Fibroblast of gingiva (primary cell): ENCODE data around the gene SYTL5.

Experiments used
- DNase-seq: peaks from one replicate; pipeline ENCODE4 v3.0.0-alpha.2; 2011; ENCODE audit warnings: low read depth

SYTL5 gene

GRCh38 chrX:38089173-38089982, 83.0 kb downstream of the SYTL5 start:
- no peak for DNase-seq

DNA sequence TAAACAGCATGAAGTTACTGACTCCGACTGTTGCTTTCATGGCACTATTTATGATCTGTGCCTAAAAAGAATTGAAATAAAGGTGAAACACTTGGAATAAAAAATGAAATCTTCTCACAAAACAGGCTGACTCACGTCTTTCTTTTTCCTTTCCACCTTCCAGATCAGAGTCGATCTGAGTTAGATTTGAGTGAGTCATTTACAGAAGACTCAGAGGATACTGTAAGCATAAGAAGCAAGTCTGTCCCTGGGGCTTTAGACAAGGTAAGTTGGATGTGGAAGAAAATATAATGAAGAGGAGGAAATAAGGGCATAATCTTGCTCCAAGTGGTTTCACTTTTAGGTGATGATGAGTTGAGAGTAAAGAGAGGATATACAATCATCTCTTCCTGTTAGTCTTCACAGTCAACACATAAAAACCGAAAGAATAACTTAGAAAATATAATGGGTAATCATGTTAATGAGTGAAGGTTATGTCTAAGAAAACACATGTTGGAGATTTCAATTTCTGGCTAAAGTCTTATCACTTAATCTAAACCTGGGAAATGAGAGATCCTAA, 89.7 kb downstream of the SYTL5 start:
- no peak for DNase-seq

- no peak for DNase-seq
Measured at GRCh38 chrX:38099688-38100087, 93.3 kb downstream of the SYTL5 start.

GRCh38 chrX:38102240-38102639, 95.9 kb downstream of the SYTL5 start:
- no peak for DNase-seq

- DNase-seq, result no peak
Measured at GRCh38 chrX:38102875-38103274, 96.5 kb downstream of the SYTL5 start.

DNA sequence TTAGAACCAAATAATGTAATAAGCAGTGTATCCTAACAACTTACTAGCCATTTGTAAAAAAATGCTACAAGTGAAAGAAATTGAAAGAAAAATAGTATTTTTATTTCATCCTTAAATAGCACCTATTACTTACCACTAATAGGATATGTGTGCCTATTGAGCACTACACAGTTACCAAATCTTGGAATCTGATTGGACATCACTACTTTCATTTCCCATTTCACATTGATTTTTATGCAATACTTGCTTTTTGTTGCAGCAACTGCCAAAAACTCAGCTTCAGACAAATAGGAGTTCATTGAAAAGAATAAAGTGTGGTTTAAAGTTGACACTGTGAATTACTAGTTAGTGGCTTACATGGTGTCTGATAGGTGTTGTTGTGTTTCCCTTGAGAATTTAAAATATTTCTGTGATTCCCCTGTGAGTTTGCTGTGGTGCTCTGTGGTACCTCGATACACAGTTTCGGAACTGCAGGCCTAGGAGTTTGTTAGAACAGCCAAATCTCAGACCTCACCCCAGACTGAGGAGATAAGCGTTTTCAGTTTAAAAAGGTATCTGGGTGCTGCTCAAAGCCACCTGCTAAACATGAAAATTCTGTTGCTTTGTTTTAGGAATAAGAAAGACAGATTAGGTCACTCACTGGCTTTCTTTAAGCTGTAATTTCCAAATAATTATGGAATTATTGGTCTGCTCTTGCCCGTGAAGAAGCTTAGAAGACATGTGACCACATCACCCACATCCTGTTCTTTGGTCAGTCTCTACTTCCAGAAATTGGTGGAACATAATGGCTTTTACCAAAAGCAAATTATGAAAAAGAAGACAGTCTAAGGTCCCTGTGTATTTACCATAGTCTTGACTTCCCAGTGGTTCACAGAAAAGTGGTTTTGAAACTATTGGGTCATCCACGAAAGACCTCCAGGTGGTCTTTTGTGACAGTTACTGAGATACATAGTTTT, 97.8 kb downstream of the SYTL5 start:
- DNase-seq, result no peak

GRCh38 chrX:38105216-38105725, 98.9 kb downstream of the SYTL5 start:
- DNase-seq, result no peak

DNA sequence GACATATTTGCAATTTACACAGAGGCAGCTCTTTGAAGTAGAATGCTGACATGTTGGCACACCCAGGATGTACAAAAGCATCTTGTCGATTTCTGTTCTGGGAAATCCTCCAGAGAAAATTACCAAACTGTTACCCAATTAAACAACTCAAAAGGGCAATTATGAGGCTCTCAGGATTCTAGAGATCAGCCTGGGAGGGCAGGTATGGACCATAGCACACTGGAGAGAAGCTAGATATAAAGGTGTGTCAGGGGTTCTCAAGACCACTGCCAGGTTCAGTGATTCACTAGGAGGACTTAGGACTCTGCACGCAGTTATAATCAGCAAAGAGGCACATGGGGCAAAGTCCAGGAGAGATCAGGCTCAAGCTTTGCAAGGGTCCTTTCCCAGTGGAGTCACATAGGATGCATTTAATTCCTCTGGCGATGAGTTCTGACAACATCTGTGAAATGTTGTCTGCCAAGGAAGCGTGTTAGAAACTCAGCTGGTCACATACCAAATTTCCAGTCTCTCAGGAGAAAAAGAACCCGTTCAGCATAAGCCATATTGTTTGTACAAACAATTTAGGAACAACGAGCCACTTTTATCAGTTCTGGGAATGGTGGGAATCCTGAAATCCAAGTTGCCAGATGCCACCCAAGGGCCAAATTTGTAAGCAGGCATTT, 100.8 kb downstream of the SYTL5 start:
- DNase-seq, result peak; percentile 11

DNA sequence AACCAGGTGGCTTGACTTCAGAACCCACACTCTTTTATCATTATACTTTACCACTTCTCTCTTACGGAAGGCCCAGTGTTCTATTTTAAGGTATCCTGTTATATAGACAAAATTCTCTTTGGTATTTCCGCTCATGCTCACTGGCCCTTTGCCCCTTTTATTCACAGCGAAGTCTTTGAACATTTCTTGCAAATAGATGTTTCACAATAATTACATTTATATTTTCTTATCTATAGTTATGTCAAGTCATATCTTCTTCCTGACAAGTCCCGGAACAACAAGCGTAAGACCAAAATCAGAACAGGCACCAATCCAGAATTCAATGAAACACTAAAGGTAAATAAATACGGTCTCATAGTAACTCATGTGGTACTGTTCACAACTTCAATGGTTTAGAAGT, 102.0 kb downstream of the SYTL5 start:
- no peak for DNase-seq

DNA sequence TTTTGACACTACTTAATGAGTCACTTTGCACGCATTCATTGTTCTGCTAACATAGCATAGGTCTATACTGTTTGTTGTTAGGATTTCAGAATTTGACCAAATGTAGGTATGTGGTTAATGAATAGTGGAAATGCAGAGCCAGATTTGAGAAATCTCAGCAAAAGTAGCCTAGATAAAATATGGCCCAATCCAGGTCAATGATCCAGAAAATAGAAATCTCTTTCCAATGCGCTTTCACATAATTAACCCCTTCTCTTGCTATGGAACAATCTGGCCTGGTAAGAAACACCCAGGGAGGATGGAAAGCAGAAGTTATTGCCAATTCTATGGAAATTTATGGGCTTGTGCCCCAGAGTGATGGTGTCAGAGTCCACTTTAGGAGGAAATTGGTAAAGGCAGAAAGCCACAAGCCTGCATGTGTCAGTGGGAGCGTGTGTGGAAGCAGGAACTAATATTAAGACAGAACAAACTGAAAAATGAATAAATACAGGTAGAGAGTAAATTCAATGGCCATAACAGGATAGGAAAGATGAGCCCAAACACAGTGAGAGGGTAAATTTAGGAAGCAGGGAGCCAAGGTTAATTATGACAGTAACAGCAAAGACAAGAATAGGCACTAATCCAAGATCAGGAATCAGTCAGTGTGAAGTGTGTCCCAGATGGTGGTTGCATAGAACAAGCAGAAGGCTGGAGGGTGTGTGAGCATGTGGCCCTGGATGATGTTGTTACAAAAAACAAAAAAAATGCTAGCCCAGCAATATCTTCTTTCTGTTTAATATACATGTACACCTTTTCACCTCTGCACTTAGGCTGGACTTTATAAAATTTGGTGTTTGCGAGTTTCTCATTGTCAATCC, 102.9 kb downstream of the SYTL5 start:
- DNase-seq, result no peak

DNA sequence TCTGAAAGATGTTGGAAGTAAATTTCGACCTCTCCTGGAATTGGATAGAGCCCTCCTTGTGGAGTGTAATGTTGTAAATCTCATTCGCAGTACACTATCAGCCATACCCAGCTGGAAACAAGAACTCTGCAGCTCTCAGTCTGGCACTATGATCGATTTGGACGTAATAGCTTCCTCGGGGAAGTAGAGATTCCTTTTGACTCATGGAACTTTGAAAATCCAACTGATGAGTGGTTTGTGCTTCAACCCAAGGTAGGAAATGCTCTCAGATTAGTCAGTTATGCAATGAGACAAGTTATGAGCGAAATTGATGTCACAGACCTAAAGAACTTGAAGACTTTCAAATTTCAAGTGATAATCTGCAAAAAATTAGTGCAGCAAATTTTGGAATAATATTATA, 103.9 kb downstream of the SYTL5 start:
- DNase-seq, result no peak

DNA sequence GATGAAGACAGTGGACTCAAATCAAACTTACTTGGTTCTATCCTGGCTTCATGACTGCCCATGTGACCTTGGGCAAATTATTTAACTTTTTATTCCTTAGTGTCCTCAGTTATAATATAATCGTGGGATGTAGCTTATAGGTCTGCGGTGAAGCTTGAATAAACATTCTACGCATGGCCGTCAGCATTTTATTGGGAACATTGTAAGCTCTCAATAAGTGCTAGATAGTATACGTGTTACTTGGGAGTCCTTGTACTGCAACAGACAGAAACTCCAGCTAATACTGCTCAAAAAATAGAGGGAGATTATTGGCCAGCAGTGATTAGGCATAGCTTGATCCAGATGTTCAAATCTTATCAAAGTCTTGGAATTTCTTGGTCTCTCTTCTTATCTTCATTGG, 104.8 kb downstream of the SYTL5 start:
- DNase-seq, result no peak

GRCh38 chrX:38112566-38112965, 106.2 kb downstream of the SYTL5 start:
- no peak for DNase-seq

- no peak for DNase-seq
Measured at GRCh38 chrX:38116706-38117105, 110.4 kb downstream of the SYTL5 start.

GRCh38 chrX:38117485-38117884, 111.1 kb downstream of the SYTL5 start:
- no peak for DNase-seq

DNA sequence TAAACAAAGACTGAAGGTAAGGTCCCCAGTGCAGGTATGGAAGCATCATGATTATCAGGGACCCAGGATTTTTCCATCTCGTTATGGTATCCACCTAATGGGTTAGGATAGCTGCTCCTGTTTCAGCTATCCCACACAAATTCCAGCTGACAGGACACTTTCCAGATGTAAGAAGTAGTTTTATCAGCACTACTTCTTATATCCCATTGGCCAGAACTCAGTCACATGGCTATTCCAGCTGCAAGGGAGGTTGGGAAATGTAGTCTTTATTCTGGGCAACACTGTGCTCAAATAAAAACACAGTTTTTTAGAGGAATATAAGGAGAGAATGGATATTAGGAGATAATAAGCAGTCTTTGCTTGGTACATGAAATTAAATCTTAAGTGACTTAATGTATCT, 117.6 kb downstream of the SYTL5 start:
- no peak for DNase-seq

- DNase-seq, result no peak
Measured at GRCh38 chrX:38126179-38126578, 119.8 kb downstream of the SYTL5 start.

GRCh38 chrX:38127961-38128360, 121.6 kb downstream of the SYTL5 start:
- DNase-seq, result no peak

DNA sequence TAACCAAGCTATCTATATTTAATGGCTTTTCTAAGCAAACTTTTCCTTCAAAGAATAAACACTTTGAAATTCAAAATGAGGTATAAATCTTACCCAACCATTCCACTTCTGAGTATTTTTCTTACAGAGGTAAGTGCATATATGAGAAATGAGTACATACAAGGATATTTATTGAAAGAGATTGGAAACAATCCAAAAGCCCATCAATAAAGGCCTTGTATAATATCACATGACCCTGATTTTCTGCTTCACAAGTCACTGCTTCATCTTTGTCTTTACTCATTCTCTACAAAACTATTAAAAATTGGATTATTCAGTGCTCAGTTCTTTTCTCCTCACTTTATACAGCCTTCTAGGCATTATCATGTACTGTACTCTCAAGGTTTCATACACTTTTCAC, 123.0 kb downstream of the SYTL5 start:
- DNase-seq, result no peak

DNA sequence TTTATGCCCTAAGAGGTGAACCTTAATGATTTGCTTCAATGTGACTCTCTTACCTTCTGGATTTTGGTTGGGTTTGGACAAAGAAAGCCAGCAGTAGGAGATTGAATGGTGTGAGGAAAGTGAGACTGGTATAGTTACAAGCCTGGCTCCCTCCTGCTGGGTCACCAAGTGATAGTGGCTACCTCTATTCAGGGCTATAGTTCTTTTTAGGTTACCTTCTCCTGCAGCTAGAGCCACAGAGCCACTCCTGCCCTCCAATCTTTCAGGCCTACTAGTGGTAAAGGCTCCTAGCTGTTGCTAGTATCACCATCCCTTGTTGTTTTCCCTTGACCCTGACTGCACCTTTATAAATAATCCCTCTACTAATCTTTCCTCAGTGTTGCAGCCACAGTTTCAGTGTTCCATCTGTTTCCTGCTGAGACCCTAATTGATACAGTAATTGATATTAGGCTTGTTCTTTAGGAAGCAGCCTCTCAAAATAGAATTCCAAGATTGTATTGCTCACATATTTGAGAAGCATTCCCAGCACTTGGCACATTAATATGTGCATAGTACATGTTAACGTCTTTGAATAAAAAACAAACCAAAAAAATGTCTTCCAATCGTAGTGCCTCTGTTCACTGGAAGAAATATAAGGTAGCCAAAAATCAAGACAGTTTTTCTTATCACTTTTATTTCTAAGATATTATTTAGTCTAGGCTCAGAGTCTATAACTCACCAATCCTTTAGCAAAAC, 132.0 kb downstream of the SYTL5 start:
- DNase-seq, result no peak
